Esophagus muscularis mucosa (tissue), 4 donors: Measurements from ENCODE around the gene MAPK7. TPM values are rescaled to one million over a fixed set of nuclear protein-coding genes. Genes with fewer than 3 reads are reported as not detected.
A peak's percentile ranks its signal among the peaks of the same experiment; 100 is the strongest.

Experiments
- DNase-seq: peaks from one replicate; pipeline ENCODE4 v3.0.0-alpha.2; 2017; ENCODE audit errors: extremely low spot score
- H3K27ac ChIP-seq, 4 donors: fragments of 200-600 bp; sonication (generic); replicated peaks in 1 of 4; 1 replicate in 3 of 4; 2 replicates in 1 of 4; pipeline ENCODE4 v1.5.1; 2016 to 2019; ENCODE audit warnings: mild to moderate bottlenecking in 1 of 4
- H3K27me3 ChIP-seq, 4 donors: fragments of 200-600 bp; sonication (generic); one replicate each; pipeline versions ENCODE4 v1.5.1 to v1.6.0; 2016 to 2019
- H3K36me3 ChIP-seq, 4 donors: fragments of 200-600 bp; sonication (generic); one replicate each; pipeline ENCODE4 v1.5.1; 2016 to 2019
- H3K4me1 ChIP-seq, 4 donors: fragments of 200-600 bp; sonication (generic); one replicate each; pipeline ENCODE4 v1.5.1; 2016 to 2019
- H3K4me3 ChIP-seq, 4 donors: fragments of 200-600 bp; sonication (generic); 1 replicate in 2 of 4; 2 replicates in 2 of 4; pipeline ENCODE4 v1.5.1; 2016 to 2019; ENCODE audit warnings: mild to moderate bottlenecking in 4 of 4, moderate library complexity in 1 of 4
- H3K9me3 ChIP-seq, 4 donors: fragments of 200-600 bp; sonication (generic); 1 replicate in 3 of 4; 2 replicates in 1 of 4; pipeline ENCODE4 v1.5.1; 2016 to 2019
- EP300 ChIP-seq: sonication (generic); formaldehyde crosslinking; IDR thresholded peaks from one replicate; pipeline ENCODE4 v1.6.1; 2017; ENCODE audit warnings: antibody characterized with exemption
- POLR2A ChIP-seq: fragments of 450-650 bp; IDR thresholded peaks from one replicate; pipeline ENCODE4 v1.6.1; 2017; ENCODE audit warnings: antibody characterized with exemption, moderate library complexity, mild to moderate bottlenecking, low read depth
- POLR2AphosphoS5 ChIP-seq, 2 donors: sonication (generic); formaldehyde crosslinking; IDR thresholded peaks; one replicate each; pipeline ENCODE4 v1.6.1; 2017; ENCODE audit warnings: antibody characterized with exemption in 2 of 2
- WGBS: methylation state at CpG from one replicate; pipeline ENCODE4 v1.1.5; 2018; 5-methylcytosine and 5-hydroxymethylcytosine counted together
- intact Hi-C: fragments of 100-400 bp; cut with DNase I; formaldehyde crosslinking; loops from one replicate; pipeline ENCODE4 v1.15.1; 2023
- total RNA-seq, 4 donors: library from RNA; depleted of rRNA; stranded (reverse); fragments of >200 nt; gene quantifications; one replicate each; pipeline versions ENCODE4 v1.1.0 to v1.2.1, GENCODE V29; 2016
- TF ChIP-seq, protein P1 (sequence below), 3 experiments: fragments of 200-600 bp in 2 of 3; fragments of 450-650 bp in 1 of 3; sonication (generic) in 2 of 3; IDR thresholded peaks; one replicate each; pipeline ENCODE4 v1.5.1; 2017 to 2019; ENCODE audit warnings: antibody characterized with exemption in 3 of 3, mild to moderate bottlenecking in 2 of 3, moderate library complexity in 1 of 3

Gene MAPK7
- total RNA-seq, 4 donors from 2014 or later, result 26.3 to 41.4 (median 33.2) TPM

DNA sequence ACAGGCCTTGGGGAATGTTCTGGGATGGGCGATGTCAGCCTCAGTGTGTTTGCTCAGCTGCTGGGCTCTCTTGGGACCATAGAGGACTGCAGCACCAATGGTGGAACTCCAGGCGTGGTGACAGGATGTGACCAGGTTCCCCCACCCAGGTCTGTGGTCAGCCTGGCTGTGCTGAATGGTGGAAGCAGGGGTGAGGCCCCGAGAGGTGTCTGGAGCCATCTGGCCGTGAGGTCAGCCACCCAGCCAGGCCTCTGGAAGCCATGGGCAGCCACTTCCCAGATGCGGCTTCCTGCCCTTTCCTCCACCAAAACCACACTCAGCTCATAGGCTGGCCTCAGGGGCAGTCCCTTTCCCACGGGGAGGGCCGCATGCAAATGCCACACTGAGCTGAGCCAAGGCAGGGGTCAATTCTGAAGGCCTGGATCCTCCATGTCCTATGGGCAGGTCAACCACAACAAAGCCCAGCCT is 7.8 kb upstream of the MAPK7 start:
- WGBS, result 58% methylated on average over 6 of the region's 7 CpGs
- no peak overlapping the region for H3K27ac ChIP-seq
- no peak overlapping the region for H3K4me3 ChIP-seq
- no peak for DNase-seq
- H3K36me3 ChIP-seq, result no peaks in the 10 kb centered on the region
- no peaks in the 10 kb centered on the region for H3K9me3 ChIP-seq
- TF ChIP-seq, protein P1, sequence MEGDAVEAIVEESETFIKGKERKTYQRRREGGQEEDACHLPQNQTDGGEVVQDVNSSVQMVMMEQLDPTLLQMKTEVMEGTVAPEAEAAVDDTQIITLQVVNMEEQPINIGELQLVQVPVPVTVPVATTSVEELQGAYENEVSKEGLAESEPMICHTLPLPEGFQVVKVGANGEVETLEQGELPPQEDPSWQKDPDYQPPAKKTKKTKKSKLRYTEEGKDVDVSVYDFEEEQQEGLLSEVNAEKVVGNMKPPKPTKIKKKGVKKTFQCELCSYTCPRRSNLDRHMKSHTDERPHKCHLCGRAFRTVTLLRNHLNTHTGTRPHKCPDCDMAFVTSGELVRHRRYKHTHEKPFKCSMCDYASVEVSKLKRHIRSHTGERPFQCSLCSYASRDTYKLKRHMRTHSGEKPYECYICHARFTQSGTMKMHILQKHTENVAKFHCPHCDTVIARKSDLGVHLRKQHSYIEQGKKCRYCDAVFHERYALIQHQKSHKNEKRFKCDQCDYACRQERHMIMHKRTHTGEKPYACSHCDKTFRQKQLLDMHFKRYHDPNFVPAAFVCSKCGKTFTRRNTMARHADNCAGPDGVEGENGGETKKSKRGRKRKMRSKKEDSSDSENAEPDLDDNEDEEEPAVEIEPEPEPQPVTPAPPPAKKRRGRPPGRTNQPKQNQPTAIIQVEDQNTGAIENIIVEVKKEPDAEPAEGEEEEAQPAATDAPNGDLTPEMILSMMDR (IDR thresholded peaks at IDR 0.05), result no peak
- peak in 1 of 2 donors; percentile 8 for TF ChIP-seq POLR2AphosphoS5 (IDR thresholded peaks at IDR 0.05)
- H3K27me3 ChIP-seq, result no peaks in the 10 kb centered on the region
- intact Hi-C loops, result no loop called here
- H3K4me1 ChIP-seq, result peaks cover 14 to 18% (median 15%) of the 10 kb centered on the region in 4 donors

DNA sequence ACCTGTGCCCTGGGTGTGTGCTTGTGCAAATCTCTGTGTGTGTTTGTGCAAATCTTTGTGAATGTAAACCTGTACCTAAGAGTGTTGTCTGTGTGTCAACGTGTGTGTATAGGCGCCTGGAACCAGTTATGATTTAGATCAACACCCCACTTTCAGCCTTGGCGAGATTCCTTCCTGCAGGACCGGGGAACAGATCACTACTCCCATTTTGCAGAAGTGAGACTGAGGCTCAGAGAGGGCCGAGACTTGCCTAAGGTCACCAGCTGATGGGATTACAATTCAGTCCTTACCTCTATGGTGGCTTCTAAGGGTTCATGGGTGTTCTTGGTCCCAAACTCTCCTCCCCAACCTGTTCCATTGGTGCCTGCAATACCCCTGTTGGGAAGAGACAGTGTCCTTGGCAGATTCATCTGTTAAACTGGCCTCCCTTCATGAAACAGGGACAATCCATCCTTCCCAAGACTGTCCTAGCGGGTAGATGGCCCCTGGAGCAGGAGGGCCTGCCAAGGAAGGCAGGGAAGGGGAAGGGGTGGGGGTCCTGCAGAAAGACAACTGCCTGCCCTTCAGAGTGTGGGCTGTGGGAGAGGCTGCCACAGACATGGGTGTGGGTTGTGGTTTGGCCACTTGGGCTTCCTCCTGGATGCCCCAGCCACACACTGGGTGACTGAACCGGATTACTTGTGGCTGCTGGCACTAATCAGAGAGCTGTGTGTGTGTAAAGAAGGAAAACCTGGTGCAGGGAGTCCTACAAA is 6.9 kb upstream of the MAPK7 start:
- TF ChIP-seq, protein P1 (IDR thresholded peaks at IDR 0.05), result no peak
- TF ChIP-seq POLR2AphosphoS5 (IDR thresholded peaks at IDR 0.05) (no peak), POLR2A (no peak), EP300 (no peak)
- no peak overlapping the region for H3K4me3 ChIP-seq
- no peak overlapping the region for H3K27ac ChIP-seq
- intact Hi-C loops, result no loop called here
- peaks cover 14 to 21% (median 17%) of the 10 kb centered on the region in 4 donors for H3K4me1 ChIP-seq
- 90% methylated on average over 7 of the region's 7 CpGs for WGBS
- no peaks in the 10 kb centered on the region for H3K27me3 ChIP-seq
- H3K36me3 ChIP-seq, result no peaks in the 10 kb centered on the region
- DNase-seq, result no peak
- no peaks in the 10 kb centered on the region for H3K9me3 ChIP-seq

DNA sequence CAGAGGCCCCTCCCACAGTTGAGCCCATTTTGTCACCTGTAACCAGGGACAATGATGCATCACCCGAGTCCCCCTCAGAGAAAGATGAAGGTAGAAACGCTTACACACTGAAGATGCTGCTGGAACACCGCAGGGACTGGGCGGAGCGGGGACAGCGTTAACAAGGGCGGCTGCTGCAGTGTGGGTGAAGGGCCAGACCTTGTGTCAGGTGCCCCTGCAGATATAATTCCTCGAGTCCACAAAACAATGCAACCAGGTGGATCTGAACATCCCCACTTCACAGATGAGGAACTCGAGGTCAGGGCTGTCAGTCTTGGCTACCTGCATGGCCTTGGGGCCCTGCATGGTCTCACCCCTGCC is 6.3 kb upstream of the MAPK7 start:
- peaks cover 20 to 26% (median 23%) of the 10 kb centered on the region in 4 donors for H3K4me1 ChIP-seq
- intact Hi-C loops, result no loop called here
- H3K9me3 ChIP-seq, result no peaks in the 10 kb centered on the region
- no peak overlapping the region for H3K4me3 ChIP-seq
- H3K36me3 ChIP-seq, result no peaks in the 10 kb centered on the region
- H3K27me3 ChIP-seq, result no peaks in the 10 kb centered on the region
- no peak overlapping the region for H3K27ac ChIP-seq
- 79% methylated on average over 9 of the region's 9 CpGs for WGBS
- no peak for DNase-seq
- TF ChIP-seq EP300, result no peak

DNA sequence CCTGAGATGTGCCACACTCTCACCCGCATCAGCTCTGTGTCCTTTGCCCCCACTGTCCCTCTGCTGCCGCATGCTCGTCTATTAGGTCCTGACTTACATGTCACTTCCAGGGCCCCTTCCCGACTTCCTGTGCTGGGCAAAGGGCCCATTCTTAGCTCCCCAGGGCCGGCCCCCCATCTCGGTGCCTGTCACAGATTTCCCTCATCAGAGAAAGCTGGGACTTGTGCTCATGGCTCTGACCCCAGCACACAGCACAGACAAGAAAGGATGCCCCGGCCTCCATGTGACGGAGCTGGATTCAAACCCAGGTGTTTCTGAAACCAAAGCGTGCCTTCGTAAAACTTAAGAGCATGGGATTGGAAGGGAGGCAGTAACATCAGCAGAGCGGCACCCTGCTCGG is 5.9 kb upstream of the MAPK7 start:
- TF ChIP-seq EP300 (no peak), POLR2AphosphoS5 (IDR thresholded peaks at IDR 0.05) (no peak), POLR2A (no peak)
- TF ChIP-seq, protein P1 (IDR thresholded peaks at IDR 0.05), result no peak
- Histone ChIP-seq H3K9me3 (no peaks in the 10 kb centered on the region), H3K36me3 (no peaks in the 10 kb centered on the region), H3K4me1 (peaks cover 23 to 30% (median 26%) of the 10 kb centered on the region in 4 donors), H3K27me3 (no peaks in the 10 kb centered on the region), H3K4me3 (no peak overlapping the region), H3K27ac (no peak overlapping the region)
- DNase-seq, result no peak
- WGBS, result 80% methylated on average over 12 of the region's 12 CpGs
- intact Hi-C loops, result no loop called here

DNA sequence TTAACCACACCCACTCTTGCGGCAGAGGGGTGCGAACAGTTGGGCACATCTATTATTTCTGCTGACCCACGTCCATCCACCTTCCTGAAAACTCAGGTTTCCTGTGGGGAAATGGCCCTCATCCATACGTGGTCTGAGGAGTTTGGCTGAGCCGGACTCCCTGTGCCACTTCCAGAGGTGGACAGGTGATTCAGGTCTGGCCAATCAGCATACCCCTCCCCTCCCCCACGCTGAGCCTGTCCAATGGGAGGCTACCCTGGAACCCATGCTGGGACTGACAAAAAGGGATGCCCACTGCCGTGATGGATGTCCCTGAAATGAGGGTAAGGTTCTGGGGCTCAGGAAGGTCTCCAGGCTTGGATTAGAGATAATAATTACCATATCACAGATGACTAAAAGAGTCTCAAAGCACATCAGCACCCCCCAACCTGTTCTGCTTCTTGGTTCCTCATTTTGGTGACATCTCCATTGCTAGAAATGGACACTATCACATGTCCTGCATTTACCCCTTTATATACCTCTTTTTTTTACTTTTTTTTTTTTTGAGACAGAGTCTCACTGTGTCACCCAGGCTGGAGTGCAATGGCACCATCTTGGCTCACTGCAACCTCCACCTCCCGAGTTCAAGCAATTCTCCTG is 5.3 kb upstream of the MAPK7 start:
- DNase-seq, result no peak
- Histone ChIP-seq H3K9me3 (no peaks in the 10 kb centered on the region), H3K4me3 (no peak overlapping the region), H3K36me3 (no peaks in the 10 kb centered on the region), H3K27me3 (no peaks in the 10 kb centered on the region), H3K27ac (no peak overlapping the region), H3K4me1 (peaks cover 23 to 30% (median 26%) of the 10 kb centered on the region in 4 donors)
- intact Hi-C loops, result no loop called here
- WGBS, result 87% methylated on average over 8 of the region's 8 CpGs
- TF ChIP-seq EP300 (no peak), POLR2AphosphoS5 (IDR thresholded peaks at IDR 0.05) (no peak), POLR2A (no peak)
- TF ChIP-seq, protein P1 (IDR thresholded peaks at IDR 0.05), result no peak
